Neural progenitor cell (in vitro differentiated cells): ENCODE measurements around the gene UBR4.
A peak's percentile ranks its signal among the peaks of the same experiment; 100 is the strongest.

ENCODE experiments used
- CTCF ChIP-seq: fragments of 200-600 bp; sonication (generic); IDR thresholded peaks from 2 replicates; pipeline ENCODE4 v1.5.1; 2017; ENCODE audit warnings: antibody characterized with exemption, mild to moderate bottlenecking
- EZH2 ChIP-seq: fragments of 200-600 bp; sonication (generic); IDR thresholded peaks from 2 replicates; pipeline ENCODE4 v1.6.1; 2017; ENCODE audit warnings: antibody characterized with exemption, mild to moderate bottlenecking, moderate library complexity
- EZH2phosphoT487 ChIP-seq: fragments of 200-600 bp; sonication (generic); IDR thresholded peaks from 2 replicates; pipeline ENCODE4 v1.6.1; 2017; ENCODE audit warnings: antibody characterized with exemption

GRCh38 chr1:19042675-19043578, 167.1 kb downstream of the UBR4 start:
- TF ChIP-seq CTCF, result peak; percentile 14
- no peak for TF ChIP-seq EZH2
- TF ChIP-seq EZH2phosphoT487, result no peak
